HEK293 (cell line): Measurements from ENCODE around the gene GOLGA6L2.

Experiments
- YY1 ChIP-seq: fragments of 450-650 bp; formaldehyde crosslinking; IDR thresholded peaks from 2 replicates; pipeline ENCODE4 v1.5.1; 2018; ENCODE audit warnings: missing biosample characterization, missing genetic modification characterization
- ZFHX2 ChIP-seq: fragments of 450-650 bp; formaldehyde crosslinking; conservative IDR thresholded peaks from 2 replicates; pipeline ENCODE4 v1.5.1; 2016; ENCODE audit warnings: missing biosample characterization, missing genetic modification characterization
- ZNF10 ChIP-seq: fragments of 450-650 bp; formaldehyde crosslinking; IDR thresholded peaks from 2 replicates; pipeline ENCODE4 v1.5.1; 2017; ENCODE audit warnings: missing biosample characterization, missing genetic modification characterization
- ZNF121 ChIP-seq: fragments of 450-650 bp; formaldehyde crosslinking; IDR thresholded peaks from 2 replicates; pipeline ENCODE4 v1.5.1; 2016; ENCODE audit warnings: missing biosample characterization, missing genetic modification characterization
- ZNF76 ChIP-seq: fragments of 450-650 bp; formaldehyde crosslinking; IDR thresholded peaks from 2 replicates; pipeline ENCODE4; 2016; ENCODE audit warnings: low read depth, missing biosample characterization, missing genetic modification characterization, borderline replicate concordance
- ZXDB ChIP-seq: fragments of 450-650 bp; formaldehyde crosslinking; IDR thresholded peaks from 2 replicates; pipeline ENCODE4 v1.5.1; 2016; ENCODE audit warnings: missing biosample characterization, missing genetic modification characterization
- TF ChIP-seq, protein P1 (sequence below): fragments of 450-650 bp; formaldehyde crosslinking; IDR thresholded peaks from 2 replicates; pipeline ENCODE4 v1.5.1; 2016; ENCODE audit warnings: missing biosample characterization, missing genetic modification characterization
- TF ChIP-seq, protein P2 (sequence below): fragments of 450-650 bp; formaldehyde crosslinking; IDR thresholded peaks from 2 replicates; pipeline ENCODE4 v1.5.1; 2016; ENCODE audit warnings: missing biosample characterization, missing genetic modification characterization
- TF ChIP-seq, protein P3 (sequence below): fragments of 450-650 bp; formaldehyde crosslinking; IDR thresholded peaks from 2 replicates; pipeline ENCODE4 v1.5.1; 2016; ENCODE audit warnings: missing biosample characterization, missing genetic modification characterization
- TF ChIP-seq, protein P4 (sequence below): fragments of 450-650 bp; formaldehyde crosslinking; optimal IDR thresholded peaks from 2 replicates; pipeline ENCODE3; 2016; ENCODE audit warnings: missing biosample characterization, mild to moderate bottlenecking, missing genetic modification characterization

DNA sequence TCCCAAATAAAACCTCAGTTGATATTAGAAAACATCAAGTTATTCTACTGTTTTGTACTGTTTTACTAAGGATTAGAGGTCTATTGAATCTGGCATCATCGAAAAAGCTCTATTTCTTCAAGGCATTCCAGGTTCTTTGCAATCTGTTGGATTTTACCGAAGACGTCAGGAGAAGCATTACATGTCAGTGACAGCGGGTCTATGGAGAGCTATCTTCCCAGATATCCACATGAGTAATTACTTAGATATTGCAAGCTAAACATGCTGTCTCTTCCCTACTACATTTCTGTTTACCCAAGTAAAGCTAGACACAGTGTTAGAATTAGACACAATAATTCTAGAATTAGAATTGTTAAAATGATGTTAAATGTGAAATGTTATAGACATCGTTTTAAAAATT, 10.8 kb upstream of the GOLGA6L2 start:
- TF ChIP-seq, protein P1, sequence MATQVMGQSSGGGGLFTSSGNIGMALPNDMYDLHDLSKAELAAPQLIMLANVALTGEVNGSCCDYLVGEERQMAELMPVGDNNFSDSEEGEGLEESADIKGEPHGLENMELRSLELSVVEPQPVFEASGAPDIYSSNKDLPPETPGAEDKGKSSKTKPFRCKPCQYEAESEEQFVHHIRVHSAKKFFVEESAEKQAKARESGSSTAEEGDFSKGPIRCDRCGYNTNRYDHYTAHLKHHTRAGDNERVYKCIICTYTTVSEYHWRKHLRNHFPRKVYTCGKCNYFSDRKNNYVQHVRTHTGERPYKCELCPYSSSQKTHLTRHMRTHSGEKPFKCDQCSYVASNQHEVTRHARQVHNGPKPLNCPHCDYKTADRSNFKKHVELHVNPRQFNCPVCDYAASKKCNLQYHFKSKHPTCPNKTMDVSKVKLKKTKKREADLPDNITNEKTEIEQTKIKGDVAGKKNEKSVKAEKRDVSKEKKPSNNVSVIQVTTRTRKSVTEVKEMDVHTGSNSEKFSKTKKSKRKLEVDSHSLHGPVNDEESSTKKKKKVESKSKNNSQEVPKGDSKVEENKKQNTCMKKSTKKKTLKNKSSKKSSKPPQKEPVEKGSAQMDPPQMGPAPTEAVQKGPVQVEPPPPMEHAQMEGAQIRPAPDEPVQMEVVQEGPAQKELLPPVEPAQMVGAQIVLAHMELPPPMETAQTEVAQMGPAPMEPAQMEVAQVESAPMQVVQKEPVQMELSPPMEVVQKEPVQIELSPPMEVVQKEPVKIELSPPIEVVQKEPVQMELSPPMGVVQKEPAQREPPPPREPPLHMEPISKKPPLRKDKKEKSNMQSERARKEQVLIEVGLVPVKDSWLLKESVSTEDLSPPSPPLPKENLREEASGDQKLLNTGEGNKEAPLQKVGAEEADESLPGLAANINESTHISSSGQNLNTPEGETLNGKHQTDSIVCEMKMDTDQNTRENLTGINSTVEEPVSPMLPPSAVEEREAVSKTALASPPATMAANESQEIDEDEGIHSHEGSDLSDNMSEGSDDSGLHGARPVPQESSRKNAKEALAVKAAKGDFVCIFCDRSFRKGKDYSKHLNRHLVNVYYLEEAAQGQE (tag by site-specific recombination): no peak
- TF ChIP-seq YY1 (no peak), ZNF121 (tag by site-specific recombination) (no peak), ZNF76 (tag by site-specific recombination) (no peak), ZNF10 (no peak), ZXDB (tag by site-specific recombination) (no peak), ZFHX2 (tag by site-specific recombination) (no peak)
- TF ChIP-seq, protein P2, sequence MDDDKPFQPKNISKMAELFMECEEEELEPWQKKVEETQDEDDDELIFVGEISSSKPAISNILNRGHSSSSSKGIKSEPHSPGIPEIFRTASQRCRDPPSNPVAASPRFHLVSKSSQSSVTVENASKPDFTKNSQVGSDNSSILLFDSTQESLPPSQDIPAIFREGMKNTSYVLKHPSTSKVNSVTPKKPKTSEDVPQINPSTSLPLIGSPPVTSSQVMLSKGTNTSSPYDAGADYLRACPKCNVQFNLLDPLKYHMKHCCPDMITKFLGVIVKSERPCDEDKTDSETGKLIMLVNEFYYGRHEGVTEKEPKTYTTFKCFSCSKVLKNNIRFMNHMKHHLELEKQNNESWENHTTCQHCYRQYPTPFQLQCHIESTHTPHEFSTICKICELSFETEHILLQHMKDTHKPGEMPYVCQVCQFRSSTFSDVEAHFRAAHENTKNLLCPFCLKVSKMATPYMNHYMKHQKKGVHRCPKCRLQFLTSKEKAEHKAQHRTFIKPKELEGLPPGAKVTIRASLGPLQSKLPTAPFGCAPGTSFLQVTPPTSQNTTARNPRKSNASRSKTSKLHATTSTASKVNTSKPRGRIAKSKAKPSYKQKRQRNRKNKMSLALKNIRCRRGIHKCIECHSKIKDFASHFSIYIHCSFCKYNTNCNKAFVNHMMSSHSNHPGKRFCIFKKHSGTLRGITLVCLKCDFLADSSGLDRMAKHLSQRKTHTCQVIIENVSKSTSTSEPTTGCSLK: no peak
- TF ChIP-seq, protein P3, sequence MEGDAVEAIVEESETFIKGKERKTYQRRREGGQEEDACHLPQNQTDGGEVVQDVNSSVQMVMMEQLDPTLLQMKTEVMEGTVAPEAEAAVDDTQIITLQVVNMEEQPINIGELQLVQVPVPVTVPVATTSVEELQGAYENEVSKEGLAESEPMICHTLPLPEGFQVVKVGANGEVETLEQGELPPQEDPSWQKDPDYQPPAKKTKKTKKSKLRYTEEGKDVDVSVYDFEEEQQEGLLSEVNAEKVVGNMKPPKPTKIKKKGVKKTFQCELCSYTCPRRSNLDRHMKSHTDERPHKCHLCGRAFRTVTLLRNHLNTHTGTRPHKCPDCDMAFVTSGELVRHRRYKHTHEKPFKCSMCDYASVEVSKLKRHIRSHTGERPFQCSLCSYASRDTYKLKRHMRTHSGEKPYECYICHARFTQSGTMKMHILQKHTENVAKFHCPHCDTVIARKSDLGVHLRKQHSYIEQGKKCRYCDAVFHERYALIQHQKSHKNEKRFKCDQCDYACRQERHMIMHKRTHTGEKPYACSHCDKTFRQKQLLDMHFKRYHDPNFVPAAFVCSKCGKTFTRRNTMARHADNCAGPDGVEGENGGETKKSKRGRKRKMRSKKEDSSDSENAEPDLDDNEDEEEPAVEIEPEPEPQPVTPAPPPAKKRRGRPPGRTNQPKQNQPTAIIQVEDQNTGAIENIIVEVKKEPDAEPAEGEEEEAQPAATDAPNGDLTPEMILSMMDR (tag by site-specific recombination): no peak
- TF ChIP-seq, protein P4, sequence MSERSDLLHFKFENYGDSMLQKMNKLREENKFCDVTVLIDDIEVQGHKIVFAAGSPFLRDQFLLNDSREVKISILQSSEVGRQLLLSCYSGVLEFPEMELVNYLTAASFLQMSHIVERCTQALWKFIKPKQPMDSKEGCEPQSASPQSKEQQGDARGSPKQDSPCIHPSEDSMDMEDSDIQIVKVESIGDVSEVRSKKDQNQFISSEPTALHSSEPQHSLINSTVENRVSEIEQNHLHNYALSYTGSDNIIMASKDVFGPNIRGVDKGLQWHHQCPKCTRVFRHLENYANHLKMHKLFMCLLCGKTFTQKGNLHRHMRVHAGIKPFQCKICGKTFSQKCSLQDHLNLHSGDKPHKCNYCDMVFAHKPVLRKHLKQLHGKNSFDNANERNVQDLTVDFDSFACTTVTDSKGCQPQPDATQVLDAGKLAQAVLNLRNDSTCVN (tag by site-specific recombination): no peak
